ENCODE data around the gene TBX1.

TBX1 gene

GRCh38 chr22:19782533-19782932, 22.0 kb downstream of the TBX1 start:
- no peaks in the 10 kb centered on the region for H4K20me1 ChIP-seq (ENCODE audit: low read depth, low read length)
- H3K27ac ChIP-seq (ENCODE audit: low read depth, low read length): no peak overlapping the region
- TF ChIP-seq CTCF (IDR thresholded peaks at IDR 0.05; ENCODE audit: insufficient read depth, low read length, poor library complexity, severe bottlenecking) (no peak), EZH2phosphoT487 (conservative IDR thresholded peaks at IDR 0.05; ENCODE audit: low read length) (no peak)

DNA sequence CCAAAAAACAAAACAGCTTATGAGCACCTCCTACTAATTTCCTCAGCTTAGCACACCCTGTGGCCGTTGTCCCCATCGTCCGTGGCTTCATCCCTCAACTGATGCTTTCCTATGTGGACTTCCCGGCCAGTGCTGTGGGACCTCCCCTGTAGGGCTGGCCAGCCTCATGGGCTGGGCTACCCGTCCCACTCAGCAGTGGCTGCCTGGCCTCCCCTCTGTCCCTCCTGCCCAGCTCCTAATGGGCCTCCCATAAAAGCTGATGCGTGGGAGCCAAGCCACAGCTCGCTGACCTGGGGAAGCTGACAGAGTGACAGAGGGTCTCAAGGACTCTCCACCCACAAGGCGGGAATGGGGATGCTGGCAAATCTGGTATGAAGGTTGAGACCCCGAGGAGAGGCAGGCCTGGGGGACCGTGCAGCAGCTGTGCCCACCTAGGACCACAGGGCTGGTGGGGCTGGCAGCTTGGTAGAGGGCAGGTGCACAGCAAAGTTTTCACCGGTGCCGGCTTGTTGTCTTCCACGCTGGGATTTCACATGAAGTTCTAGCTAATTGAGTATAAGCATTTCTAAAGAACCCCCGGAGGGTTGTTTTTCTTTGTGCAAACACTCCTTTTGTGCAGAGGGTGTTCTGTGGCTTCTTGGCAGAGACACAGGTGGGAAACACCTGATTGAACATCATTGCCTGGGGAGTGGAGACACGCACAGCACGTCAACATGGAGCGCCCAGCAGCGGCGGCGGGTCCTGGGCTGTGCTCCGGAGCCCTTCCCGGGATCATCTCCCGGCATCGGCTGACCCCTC, 23.2 kb downstream of the TBX1 start:
- no peaks in the 10 kb centered on the region for H3K27me3 ChIP-seq (ENCODE audit: low read length)
- H3F3A ChIP-seq (ENCODE audit: insufficient read depth): no peaks in the 10 kb centered on the region
- no peaks in the 10 kb centered on the region for H3K9me3 ChIP-seq (ENCODE audit: insufficient read depth, low read length)
- H3K36me3 ChIP-seq (ENCODE audit: low read length): no peaks in the 10 kb centered on the region
- H2AFZ ChIP-seq (ENCODE audit: low read depth, low read length, severe bottlenecking): no peak overlapping the region
- TF ChIP-seq CTCF (IDR thresholded peaks at IDR 0.05; ENCODE audit: insufficient read depth, low read length, poor library complexity, severe bottlenecking): no peak
- TF ChIP-seq EZH2phosphoT487 (conservative IDR thresholded peaks at IDR 0.05; ENCODE audit: low read length): no peak
- H3K4me3 ChIP-seq (ENCODE audit: insufficient read depth, low read length, poor library complexity, severe bottlenecking): no peak overlapping the region
- H3K27ac ChIP-seq (ENCODE audit: low read depth, low read length): no peak overlapping the region
- H3K9ac ChIP-seq (ENCODE audit: low read length): no peak overlapping the region
- no peak overlapping the region for H3K4me2 ChIP-seq (ENCODE audit: low read depth, low read length, poor library complexity, severe bottlenecking)
- no peaks in the 10 kb centered on the region for H3K79me2 ChIP-seq (ENCODE audit: insufficient read depth, low read length)
- no peaks in the 10 kb centered on the region for H3K9me2 ChIP-seq (replicated peaks; ENCODE audit: insufficient read depth, low read length)
- no peaks in the 10 kb centered on the region for H4K20me1 ChIP-seq (ENCODE audit: low read depth, low read length)

More at GRCh38 chr22:19782533-19782932, 22.0 kb downstream of the TBX1 start:
- Histone ChIP-seq H3K9ac (ENCODE audit: low read length) (no peak overlapping the region), H3K9me2 (replicated peaks; ENCODE audit: insufficient read depth, low read length) (no peaks in the 10 kb centered on the region), H2AFZ (ENCODE audit: low read depth, low read length, severe bottlenecking) (no peak overlapping the region), H3K27me3 (ENCODE audit: low read length) (no peaks in the 10 kb centered on the region), H3K4me3 (ENCODE audit: insufficient read depth, low read length, poor library complexity, severe bottlenecking) (no peak overlapping the region), H3K79me2 (ENCODE audit: insufficient read depth, low read length) (no peaks in the 10 kb centered on the region), H3K9me3 (ENCODE audit: insufficient read depth, low read length) (no peaks in the 10 kb centered on the region), H3F3A (ENCODE audit: insufficient read depth) (no peaks in the 10 kb centered on the region), H3K36me3 (ENCODE audit: low read length) (no peaks in the 10 kb centered on the region), H3K4me2 (ENCODE audit: low read depth, low read length, poor library complexity, severe bottlenecking) (no peak overlapping the region)

DNA sequence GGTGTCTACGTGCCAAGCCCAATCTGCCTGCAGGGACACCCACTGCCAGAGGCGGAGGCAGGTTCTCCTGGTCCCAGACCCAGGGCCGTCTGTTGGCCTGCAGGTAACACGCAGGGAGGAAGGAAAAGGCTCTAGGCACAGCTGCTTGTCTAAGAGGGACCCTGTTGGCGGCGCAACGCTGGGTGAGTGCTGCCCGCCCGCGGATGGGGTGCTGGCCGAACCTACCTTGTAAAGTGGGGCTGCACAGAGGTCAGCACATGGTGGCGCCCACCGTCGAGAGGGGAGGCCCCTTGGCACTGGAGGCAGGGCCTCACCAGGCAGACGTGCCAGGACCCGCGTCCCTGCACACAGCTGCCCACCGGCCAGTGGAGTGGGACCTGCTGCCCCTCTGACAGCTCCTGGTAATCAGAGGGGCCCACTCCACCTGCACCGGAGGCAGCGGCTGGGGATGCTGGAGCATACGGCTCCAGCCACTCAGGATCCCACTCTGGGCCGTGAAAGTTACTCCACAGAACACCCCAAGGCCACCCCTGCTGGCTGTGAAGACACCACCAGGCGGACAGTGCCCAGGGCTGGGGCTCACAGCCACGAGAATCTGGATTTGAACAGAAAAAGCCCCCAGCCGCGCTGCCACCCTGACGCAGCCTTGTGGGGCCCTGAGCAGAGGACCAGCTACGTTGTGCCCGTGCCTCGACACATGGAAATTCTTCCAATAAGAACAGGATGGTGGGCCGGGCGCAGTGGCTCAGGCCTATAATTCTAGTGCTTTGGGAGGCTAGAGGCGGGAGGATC, 24.0 kb downstream of the TBX1 start:
- Histone ChIP-seq H3K9me2 (replicated peaks; ENCODE audit: insufficient read depth, low read length) (no peaks in the 10 kb centered on the region), H2AFZ (ENCODE audit: low read depth, low read length, severe bottlenecking) (no peak overlapping the region), H3K79me2 (ENCODE audit: insufficient read depth, low read length) (no peaks in the 10 kb centered on the region), H3K9me3 (ENCODE audit: insufficient read depth, low read length) (no peaks in the 10 kb centered on the region), H3K9ac (ENCODE audit: low read length) (no peak overlapping the region), H3K36me3 (ENCODE audit: low read length) (no peaks in the 10 kb centered on the region), H4K20me1 (ENCODE audit: low read depth, low read length) (no peaks in the 10 kb centered on the region), H3K4me3 (ENCODE audit: insufficient read depth, low read length, poor library complexity, severe bottlenecking) (no peak overlapping the region), H3K27ac (ENCODE audit: low read depth, low read length) (no peak overlapping the region), H3F3A (ENCODE audit: insufficient read depth) (no peaks in the 10 kb centered on the region), H3K4me2 (ENCODE audit: low read depth, low read length, poor library complexity, severe bottlenecking) (no peak overlapping the region), H3K27me3 (ENCODE audit: low read length) (no peaks in the 10 kb centered on the region)
- TF ChIP-seq CTCF (IDR thresholded peaks at IDR 0.05; ENCODE audit: insufficient read depth, low read length, poor library complexity, severe bottlenecking) (no peak), EZH2phosphoT487 (conservative IDR thresholded peaks at IDR 0.05; ENCODE audit: low read length) (no peak)
